Thyroid gland (tissue), 4 donors: ENCODE data around the gene ERCC4.

Experiments
- POLR2A ChIP-seq, 2 donors: fragments of 450-650 bp; IDR thresholded peaks; one replicate each; pipeline ENCODE4 v1.6.1; 2017; ENCODE audit warnings: antibody characterized with exemption in 2 of 2, mild to moderate bottlenecking in 2 of 2, moderate library complexity in 1 of 2
- TF ChIP-seq, protein P1 (sequence below), 6 experiments: fragments of 200-600 bp in 3 of 6; fragments of 450-650 bp in 3 of 6; sonication (generic) in 3 of 6; IDR thresholded peaks; one replicate each; pipeline ENCODE4 v1.5.1; 2016 to 2019; ENCODE audit warnings: antibody characterized with exemption in 6 of 6, mild to moderate bottlenecking in 2 of 6, inconsistent platforms in 1 of 6, moderate library complexity in 1 of 6

DNA sequence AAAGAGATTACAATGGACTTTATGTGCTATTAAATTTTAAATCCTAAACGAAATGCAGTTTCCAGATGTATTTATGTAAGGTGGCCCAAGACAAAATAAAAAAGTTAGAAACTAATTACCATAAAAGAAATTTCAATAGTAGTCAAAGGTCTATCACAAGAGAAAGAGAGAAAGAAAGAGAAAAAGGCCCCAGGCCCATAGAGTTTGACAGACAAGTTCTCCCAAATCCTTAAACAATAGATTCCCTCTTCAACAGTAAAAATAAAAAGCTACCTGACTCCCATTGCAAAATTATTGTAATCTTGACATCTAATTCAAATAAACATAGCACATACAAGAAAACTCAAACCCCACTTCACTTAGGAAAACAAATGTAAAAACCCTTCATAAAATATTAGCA is 8.6 kb upstream of the ERCC4 start:
- TF ChIP-seq, protein P1, sequence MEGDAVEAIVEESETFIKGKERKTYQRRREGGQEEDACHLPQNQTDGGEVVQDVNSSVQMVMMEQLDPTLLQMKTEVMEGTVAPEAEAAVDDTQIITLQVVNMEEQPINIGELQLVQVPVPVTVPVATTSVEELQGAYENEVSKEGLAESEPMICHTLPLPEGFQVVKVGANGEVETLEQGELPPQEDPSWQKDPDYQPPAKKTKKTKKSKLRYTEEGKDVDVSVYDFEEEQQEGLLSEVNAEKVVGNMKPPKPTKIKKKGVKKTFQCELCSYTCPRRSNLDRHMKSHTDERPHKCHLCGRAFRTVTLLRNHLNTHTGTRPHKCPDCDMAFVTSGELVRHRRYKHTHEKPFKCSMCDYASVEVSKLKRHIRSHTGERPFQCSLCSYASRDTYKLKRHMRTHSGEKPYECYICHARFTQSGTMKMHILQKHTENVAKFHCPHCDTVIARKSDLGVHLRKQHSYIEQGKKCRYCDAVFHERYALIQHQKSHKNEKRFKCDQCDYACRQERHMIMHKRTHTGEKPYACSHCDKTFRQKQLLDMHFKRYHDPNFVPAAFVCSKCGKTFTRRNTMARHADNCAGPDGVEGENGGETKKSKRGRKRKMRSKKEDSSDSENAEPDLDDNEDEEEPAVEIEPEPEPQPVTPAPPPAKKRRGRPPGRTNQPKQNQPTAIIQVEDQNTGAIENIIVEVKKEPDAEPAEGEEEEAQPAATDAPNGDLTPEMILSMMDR (IDR thresholded peaks at IDR 0.05): no peak
- no peak for TF ChIP-seq POLR2A (IDR thresholded peaks at IDR 0.05)
